HepG2 (cell line): ENCODE data around the gene RAP1GAP2. TPM values are rescaled to one million over a fixed set of nuclear protein-coding genes. Genes with fewer than 3 reads are reported as not detected.

ENCODE experiments used
- ATAC-seq: fragments of 200-7000 bp; cut with Tn5 transposase; 3 replicates; pipeline ENCODE4 v1.9.1; 2020; ENCODE audit warnings: mild to moderate bottlenecking, moderate library complexity
- BruUV-seq: library from RNA; stranded (reverse); fragments of 400-500 nt; replicated peaks from 2 replicates; lab custom pipeline; 2021; lab: Mats Ljungman, UMichigan
- CTCF ChIA-PET: fragments of 300-600 bp; formaldehyde crosslinking; extraction: SDS; loops from one replicate; lab custom pipeline; 2021; ENCODE audit warnings: low total read pairs, inconsistent platforms, low intra/inter-chr PET ratio; lab: Yijun Ruan, JAX
- POLR2A ChIA-PET: fragments of 350-600 bp; sonication (Branson Sonifier 250); formaldehyde crosslinking; loops from one replicate; lab custom pipeline; 2020; ENCODE audit warnings: antibody characterized with exemption, inconsistent platforms; lab: Yijun Ruan, JAX
- DNase-seq: peaks from one replicate; pipeline ENCODE4 v3.0.0-alpha.2; 2015; ENCODE audit warnings: low spot score
- FAIRE-seq: peaks from 3 replicates; lab custom pipeline; 2011; peaks lifted over from hg19 to GRCh38; lab: Jason Lieb, UNC
- H2AFZ ChIP-seq: one replicate; pipeline ENCODE4 v1.6.1; 2011; ENCODE audit warnings: low read length, inconsistent platforms
- H3K27ac ChIP-seq: fragments of 300-600 bp; 3 replicates; pipeline ENCODE4 v1.8.0; 2011; ENCODE audit warnings: mixed run types, mild to moderate bottlenecking, mixed read lengths, low read length, inconsistent platforms; ENCODE audit not compliant: insufficient read depth; ENCODE audit errors: extremely low read length
- H3K27me3 ChIP-seq, 2 experiments: fragments of 200-600 bp in 1 of 2; 2 replicates in 1 of 2; 3 replicates in 1 of 2; pipeline versions ENCODE4 v1.6.0 to v1.8.0; 2011; ENCODE audit warnings: low read length in 2 of 2, mild to moderate bottlenecking in 2 of 2, moderate library complexity in 2 of 2, inconsistent platforms in 1 of 2; ENCODE audit not compliant: insufficient read depth in 2 of 2, control insufficient read depth in 1 of 2
- H3K36me3 ChIP-seq, 2 experiments: fragments of 200-600 bp in 1 of 2; replicated peaks in 1 of 2; 2 replicates in 1 of 2; 3 replicates in 1 of 2; pipeline versions ENCODE4 v1.5.1 to v1.8.0; 2011; ENCODE audit warnings: low read length in 2 of 2, inconsistent platforms in 1 of 2; ENCODE audit not compliant: insufficient read depth in 2 of 2, control insufficient read depth in 1 of 2
- H3K4me1 ChIP-seq: 2 replicates; pipeline ENCODE4 v1.5.1; 2012; ENCODE audit warnings: low read length, inconsistent platforms; ENCODE audit not compliant: insufficient read depth
- H3K4me2 ChIP-seq: 2 replicates; pipeline ENCODE4 v1.6.0; 2011; ENCODE audit warnings: low read depth, low read length, inconsistent platforms
- H3K4me3 ChIP-seq, 3 experiments: fragments of 200-600 bp in 1 of 3; sonication (generic), shearing (Covaris generic) in 1 of 3; replicated peaks in 1 of 3; 2 replicates each; pipeline ENCODE4 v1.5.1; 2011 to 2016; ENCODE audit warnings: low read length in 3 of 3, inconsistent platforms in 2 of 3, low read depth in 2 of 3, mild to moderate bottlenecking in 2 of 3, control low read depth in 1 of 3, mixed read lengths in 1 of 3; ENCODE audit not compliant: insufficient read depth in 1 of 3
- H3K79me2 ChIP-seq: one replicate; pipeline ENCODE4 v1.6.1; 2011; ENCODE audit warnings: low read length, inconsistent platforms; ENCODE audit not compliant: insufficient read depth
- H3K9ac ChIP-seq: 2 replicates; pipeline ENCODE4 v1.6.0; 2011; ENCODE audit warnings: mild to moderate bottlenecking, low read depth, low read length, inconsistent platforms; ENCODE audit not compliant: insufficient read depth
- H3K9me3 ChIP-seq: 2 replicates; pipeline ENCODE4 v1.5.1; 2012; ENCODE audit warnings: mild to moderate bottlenecking, low read length
- H4K20me1 ChIP-seq: 2 replicates; pipeline ENCODE4 v1.6.0; 2011; ENCODE audit warnings: inconsistent platforms, mild to moderate bottlenecking, low read length, moderate library complexity; ENCODE audit not compliant: insufficient read depth
- FOXO1 ChIP-seq: sonication (generic); formaldehyde crosslinking; IDR thresholded peaks from 2 replicates; pipeline ENCODE4 v1.4.0; 2020; ENCODE audit warnings: missing genetic modification reagents
- HMGA1 ChIP-seq: sonication (generic); formaldehyde crosslinking; conservative IDR thresholded peaks from 2 replicates; pipeline ENCODE4 v1.4.0; 2020; ENCODE audit warnings: missing genetic modification reagents
- HNRNPLL ChIP-seq: fragments of 200-400 bp; formaldehyde crosslinking; IDR thresholded peaks from 2 replicates; pipeline ENCODE4 v1.6.1; 2017; ENCODE audit warnings: mild to moderate bottlenecking, low read depth, low read length; ENCODE audit not compliant: poor library complexity, severe bottlenecking
- MBD4 ChIP-seq: IDR thresholded peaks from 2 replicates; pipeline ENCODE4 v1.6.1; 2012; ENCODE audit warnings: low read length, inconsistent platforms, borderline replicate concordance
- MTF1 ChIP-seq: sonication (generic); formaldehyde crosslinking; IDR thresholded peaks from 2 replicates; pipeline ENCODE4 v1.5.0; 2020; ENCODE audit warnings: missing genetic modification reagents
- NR2C2 ChIP-seq: sonication (generic); formaldehyde crosslinking; IDR thresholded peaks from 2 replicates; pipeline ENCODE4 v1.4.0; 2020; ENCODE audit warnings: missing genetic modification reagents, mild to moderate bottlenecking, moderate library complexity, borderline replicate concordance
- PHF5A ChIP-seq: IDR thresholded peaks from one replicate; pipeline ENCODE4 v1.6.1; 2018; ENCODE audit warnings: low read depth, missing genetic modification reagents; ENCODE audit not compliant: unreplicated experiment
- PRMT3 ChIP-seq: sonication (generic); formaldehyde crosslinking; IDR thresholded peaks from 2 replicates; pipeline ENCODE4 v1.8.1; 2022; ENCODE audit warnings: low read depth, mild to moderate bottlenecking, moderate library complexity, missing genetic modification reagents, borderline replicate concordance
- RXRA ChIP-seq: sonication (generic); formaldehyde crosslinking; IDR thresholded peaks from 2 replicates; pipeline ENCODE4 v1.5.1; 2020; ENCODE audit warnings: missing genetic modification reagents
- TRIM24 ChIP-seq: sonication (generic); formaldehyde crosslinking; IDR thresholded peaks from 2 replicates; pipeline ENCODE4 v1.8.0; 2022; ENCODE audit warnings: mild to moderate bottlenecking, missing genetic modification reagents
- U2AF2 ChIP-seq: fragments of 200-400 bp; formaldehyde crosslinking; IDR thresholded peaks from 2 replicates; pipeline ENCODE4 v1.6.1; 2017; ENCODE audit warnings: low read depth, mild to moderate bottlenecking, low read length
- ZNF235 ChIP-seq: sonication (generic); formaldehyde crosslinking; IDR thresholded peaks from 2 replicates; pipeline ENCODE4 v1.8.1; 2023; ENCODE audit warnings: mild to moderate bottlenecking, missing genetic modification reagents, borderline replicate concordance
- ZNF337 ChIP-seq: sonication (generic); formaldehyde crosslinking; IDR thresholded peaks from 2 replicates; pipeline ENCODE4 v1.5.1; 2020; ENCODE audit warnings: missing genetic modification reagents, low read depth, mild to moderate bottlenecking, borderline replicate concordance
- ZNF468 ChIP-seq: sonication (generic); formaldehyde crosslinking; IDR thresholded peaks from 2 replicates; pipeline ENCODE4 v1.8.0; 2022; ENCODE audit warnings: mild to moderate bottlenecking, moderate library complexity, missing genetic modification reagents
- ZNF570 ChIP-seq: sonication (generic); formaldehyde crosslinking; IDR thresholded peaks from 2 replicates; pipeline ENCODE4 v1.4.0; 2020; ENCODE audit warnings: mild to moderate bottlenecking, missing genetic modification reagents, borderline replicate concordance
- ZNF792 ChIP-seq: IDR thresholded peaks from 2 replicates; pipeline ENCODE4 v1.6.1; 2016
- WGBS: methylation state at CpG from one replicate; pipeline ENCODE4 v1.1.6; 2017; ENCODE audit warnings: low lambda C conversion rate; 5-methylcytosine and 5-hydroxymethylcytosine counted together
- in situ Hi-C: cut with HindIII; loops from 2 replicates; pipeline ENCODE4 v1.10.0; 2017; ENCODE audit warnings: low pct_unique_long_range_greater_than_20kb; ENCODE audit not compliant: extremely low pct_ligation_motif_present
- intact Hi-C: fragments of 100-400 bp; cut with micrococcal nuclease; formaldehyde crosslinking; loops from one replicate; pipeline ENCODE4 v1.10.0; 2022; ENCODE audit not compliant: unreplicated experiment
- polyA plus RNA-seq, 8 experiments: library from polyadenylated mRNA; depleted of rRNA in 3 of 8; stranded (reverse) in 7 of 8; unstranded in 1 of 8; fragments of >200 nt; fragmentation: Illumina TruSeq in 4 of 8; extraction: Trizol in 4 of 8; gene quantifications; 2 replicates each; pipeline versions ENCODE4 v1.2.1 to v1.2.3, GENCODE V29; 2011 to 2016; ENCODE audit warnings: low read depth in 4 of 8, missing spikeins in 1 of 8, mixed read lengths in 1 of 8; ENCODE audit not compliant: insufficient read depth in 1 of 8
- total RNA-seq, 5 experiments: library from RNA; depleted of rRNA; stranded (reverse); fragments of >200 nt; fragmentation: Illumina TruSeq; extraction: Trizol; gene quantifications; 2 replicates each; pipeline ENCODE4 v1.2.3, GENCODE V29; 2016; ENCODE audit warnings: low read depth in 1 of 5
- TF ChIP-seq, protein P1 (sequence below): sonication (generic); formaldehyde crosslinking; IDR thresholded peaks from 2 replicates; pipeline ENCODE4 v1.9.0; 2022; ENCODE audit warnings: missing genetic modification reagents, mild to moderate bottlenecking, borderline replicate concordance
- TF ChIP-seq, protein P2 (sequence below): sonication (generic); formaldehyde crosslinking; IDR thresholded peaks from 2 replicates; pipeline ENCODE4 v1.4.0; 2020; ENCODE audit warnings: mild to moderate bottlenecking, missing genetic modification reagents

Gene RAP1GAP2
- total and polyA plus RNA-seq, 2 of the 13 experiments (the other 11 are each of a cell fraction or from before 2014, with no cell fraction given), result 10.9 to 12.0 TPM

DNA sequence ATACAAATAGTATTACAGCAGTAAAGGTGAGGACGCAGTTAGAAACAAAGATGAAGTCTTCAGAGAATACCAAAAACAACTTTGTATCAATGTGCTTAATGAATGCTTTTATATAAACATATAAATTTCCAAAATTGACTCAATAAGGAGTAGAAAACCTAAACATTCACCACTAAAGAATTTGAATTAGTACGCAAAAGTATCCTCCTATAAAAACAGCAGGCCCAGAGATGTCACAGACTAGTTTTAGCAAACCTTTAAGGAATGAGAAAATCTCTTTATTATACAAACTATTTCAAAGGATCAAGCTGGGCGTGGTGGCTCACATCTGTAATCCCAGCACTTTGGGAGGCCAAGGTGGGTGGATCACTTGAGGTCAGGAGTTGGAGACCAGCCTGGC, 180.9 kb downstream of the RAP1GAP2 start:
- no peak for ATAC-seq
- CTCF ChIA-PET, result no interaction called here
- TF ChIP-seq HMGA1 (no peak), ZNF337 (CRISPR knock-in tag) (no peak), FOXO1 (CRISPR knock-in tag) (no peak), U2AF2 (no peak), MTF1 (CRISPR knock-in tag) (no peak), RXRA (no peak), ZNF468 (CRISPR knock-in tag) (no peak), MBD4 (no peak), NR2C2 (CRISPR knock-in tag) (no peak), ZNF792 (no peak), HNRNPLL (no peak), PRMT3 (CRISPR knock-in tag) (no peak), ZNF235 (CRISPR knock-in tag) (no peak), TRIM24 (CRISPR knock-in tag) (no peak), PHF5A (CRISPR knock-in tag) (no peak), ZNF570 (CRISPR knock-in tag) (no peak)
- TF ChIP-seq, protein P1, sequence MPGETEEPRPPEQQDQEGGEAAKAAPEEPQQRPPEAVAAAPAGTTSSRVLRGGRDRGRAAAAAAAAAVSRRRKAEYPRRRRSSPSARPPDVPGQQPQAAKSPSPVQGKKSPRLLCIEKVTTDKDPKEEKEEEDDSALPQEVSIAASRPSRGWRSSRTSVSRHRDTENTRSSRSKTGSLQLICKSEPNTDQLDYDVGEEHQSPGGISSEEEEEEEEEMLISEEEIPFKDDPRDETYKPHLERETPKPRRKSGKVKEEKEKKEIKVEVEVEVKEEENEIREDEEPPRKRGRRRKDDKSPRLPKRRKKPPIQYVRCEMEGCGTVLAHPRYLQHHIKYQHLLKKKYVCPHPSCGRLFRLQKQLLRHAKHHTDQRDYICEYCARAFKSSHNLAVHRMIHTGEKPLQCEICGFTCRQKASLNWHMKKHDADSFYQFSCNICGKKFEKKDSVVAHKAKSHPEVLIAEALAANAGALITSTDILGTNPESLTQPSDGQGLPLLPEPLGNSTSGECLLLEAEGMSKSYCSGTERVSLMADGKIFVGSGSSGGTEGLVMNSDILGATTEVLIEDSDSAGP, result no peak
- TF ChIP-seq, protein P2, sequence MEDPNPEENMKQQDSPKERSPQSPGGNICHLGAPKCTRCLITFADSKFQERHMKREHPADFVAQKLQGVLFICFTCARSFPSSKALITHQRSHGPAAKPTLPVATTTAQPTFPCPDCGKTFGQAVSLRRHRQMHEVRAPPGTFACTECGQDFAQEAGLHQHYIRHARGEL (CRISPR knock-in tag), result no peak
- no peaks in the 10 kb centered on the region for H3K9me3 ChIP-seq
- no peak overlapping the region for H3K27ac ChIP-seq
- no peaks in the 10 kb centered on the region for H4K20me1 ChIP-seq
- no peak overlapping the region for H3K4me3 ChIP-seq
- no TSS peak for BruUV-seq
- in situ Hi-C loops (no loop called here), intact Hi-C loops (no loop called here)
- H3K36me3 ChIP-seq, result peaks cover 0 to 5% of the 10 kb centered on the region in 2 experiments; a peak in 3 of 5 replicates
- H3K9ac ChIP-seq, result no peak overlapping the region
- H3K27me3 ChIP-seq, result no peaks in the 10 kb centered on the region; a peak in 1 of 5 replicates
- H3K79me2 ChIP-seq, result peaks cover 4% of the 10 kb centered on the region
- H2AFZ ChIP-seq, result no peak overlapping the region
- H3K4me1 ChIP-seq, result peaks cover 20% of the 10 kb centered on the region
- no peak overlapping the region for H3K4me2 ChIP-seq
- DNase-seq, result no peak
- POLR2A ChIA-PET, result no interaction called here
- no peak for FAIRE-seq
- whole genome bisulfite sequencing, result 96% methylated on average over 3 of the region's 3 CpGs
